Sigmoid colon (tissue), 7 donors: ENCODE results near the gene RBM33. TPM values are rescaled to one million over a fixed set of nuclear protein-coding genes. Genes with fewer than 3 reads are reported as not detected.
A peak's percentile ranks its signal among the peaks of the same experiment; 100 is the strongest.
"Not testable (repeated sequence)": the region's sequence is repeated elsewhere in the genome, so short reads cannot be mapped to it uniquely, and the experiment has no call there.

Source experiments
- DNase-seq: peaks from one replicate; pipeline ENCODE4 v3.0.0-alpha.2; 2019
- H3K27ac ChIP-seq, 4 donors: fragments of 200-600 bp; sonication (generic); one replicate each; pipeline ENCODE4 v1.5.1; 2016 to 2019; ENCODE audit warnings: mild to moderate bottlenecking in 1 of 4
- H3K27me3 ChIP-seq, 3 donors: fragments of 200-600 bp; sonication (generic); one replicate each; pipeline ENCODE4 v1.5.1; 2019; ENCODE audit warnings: mild to moderate bottlenecking in 1 of 3
- H3K36me3 ChIP-seq, 4 donors: fragments of 200-600 bp; sonication (generic); one replicate each; pipeline ENCODE4 v1.5.1; 2016 to 2019
- H3K4me1 ChIP-seq, 4 donors: fragments of 200-600 bp; sonication (generic); one replicate each; pipeline ENCODE4 v1.5.1; 2017 to 2019
- H3K4me3 ChIP-seq, 4 donors: fragments of 200-600 bp; sonication (generic); one replicate each; pipeline ENCODE4 v1.5.1; 2017 to 2019; ENCODE audit warnings: mild to moderate bottlenecking in 2 of 4, moderate library complexity in 1 of 4
- H3K9me3 ChIP-seq, 4 donors: fragments of 200-600 bp in 3 of 4; sonication (generic) in 3 of 4; one replicate each; pipeline versions ENCODE4 v1.5.1 to v1.6.1; 2013 to 2019
- EP300 ChIP-seq, 4 donors: sonication (generic); formaldehyde crosslinking; IDR thresholded peaks; one replicate each; pipeline ENCODE4 v1.6.1; 2017; ENCODE audit warnings: antibody characterized with exemption in 4 of 4
- POLR2A ChIP-seq, 2 donors: fragments of 450-650 bp; IDR thresholded peaks; one replicate each; pipeline ENCODE4 v1.6.1; 2016; ENCODE audit warnings: antibody characterized with exemption in 2 of 2, mild to moderate bottlenecking in 2 of 2, moderate library complexity in 2 of 2
- POLR2AphosphoS5 ChIP-seq, 4 donors: sonication (generic); formaldehyde crosslinking; IDR thresholded peaks; one replicate each; pipeline ENCODE4 v1.6.1; 2017; ENCODE audit warnings: antibody characterized with exemption in 4 of 4
- WGBS, 2 donors: extraction: QIAGEN DNeasy Blood & Tissue Kit; methylation state at CpG; one replicate each; pipeline ENCODE4 v1.1.7; 2013; 5-methylcytosine and 5-hydroxymethylcytosine counted together
- intact Hi-C: fragments of 100-400 bp; cut with DNase I; formaldehyde crosslinking; loops from one replicate; pipeline ENCODE4 v1.15.1; 2023
- polyA plus RNA-seq, 3 donors: library from polyadenylated mRNA; stranded (reverse); fragments of 200-250 nt; gene quantifications; one replicate each; pipeline ENCODE4 v1.2.3, GENCODE V29; 2013
- total RNA-seq, 4 donors: library from RNA; depleted of rRNA; stranded (reverse); fragments of >200 nt; gene quantifications; one replicate each; pipeline ENCODE4 v1.1.0, GENCODE V29; 2016
- TF ChIP-seq, protein P1 (sequence below), 4 experiments: fragments of 450-650 bp in 3 of 4; fragments of 200-600 bp in 1 of 4; IDR thresholded peaks; one replicate each; pipeline ENCODE4 v1.5.1; 2016 to 2019; ENCODE audit warnings: antibody characterized with exemption in 4 of 4, mild to moderate bottlenecking in 3 of 4, moderate library complexity in 2 of 4
- donor health status: healthy with polysubstance abuse.
- donor health status: Bipolar disorder and iron deficiency.
- donor health status: healthy.

Gene RBM33
- total and polyA plus RNA-seq, 7 donors, result 3.6 to 60.4 (median 30.8) TPM

DNA sequence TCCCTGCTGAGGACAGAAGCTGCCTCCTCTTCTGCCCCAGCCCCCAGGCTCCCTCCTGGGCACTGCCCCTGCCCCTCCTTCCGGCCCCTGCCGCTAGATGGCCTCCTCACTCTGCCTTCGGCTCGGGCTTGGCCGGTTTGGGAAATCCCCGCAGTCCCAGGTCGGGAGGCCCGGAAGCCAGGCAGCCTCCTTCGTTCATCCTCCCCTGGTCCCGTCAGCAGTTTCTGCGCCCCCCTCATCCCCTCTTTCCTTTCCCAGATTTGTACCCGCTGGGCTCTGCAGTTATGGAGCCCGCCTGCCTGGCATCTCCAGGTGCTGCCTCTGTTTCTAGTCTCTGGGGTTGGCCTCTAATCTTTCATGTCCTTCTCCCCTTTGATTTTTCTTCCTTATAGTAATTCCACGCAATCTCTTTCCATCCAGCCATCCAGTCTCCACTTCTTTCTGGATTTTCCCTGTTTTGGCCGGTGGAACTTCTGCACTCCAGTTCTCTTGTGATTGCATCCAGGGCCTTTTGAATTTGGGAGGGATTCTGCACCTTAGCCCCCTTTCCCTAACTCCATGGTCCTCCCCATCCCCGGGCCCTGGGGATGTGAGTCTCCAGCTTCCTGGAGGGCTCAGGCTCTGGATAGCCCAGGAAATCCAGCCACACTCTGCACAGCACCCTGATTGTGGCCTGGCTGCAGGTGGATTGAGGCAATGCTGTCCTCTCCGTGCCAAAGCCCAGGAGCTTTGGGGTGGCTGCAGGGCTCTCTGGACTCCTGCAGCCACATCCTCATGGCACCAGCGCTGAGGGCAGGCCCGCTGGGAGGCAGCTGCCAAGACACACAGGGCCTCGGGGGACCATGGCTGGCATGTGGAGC is 171.1 kb downstream of the RBM33 start:
- peaks cover 14 to 97% (median 48%) of the 10 kb centered on the region in 3 donors for H3K27me3 ChIP-seq
- WGBS, 2 donors, result 31 to 35% methylated on average over 20 of the region's 20 CpGs
- no peaks in the 10 kb centered on the region for H3K36me3 ChIP-seq
- H3K4me3 ChIP-seq, result no peak overlapping the region
- no peak overlapping the region for H3K27ac ChIP-seq
- intact Hi-C loops, result loop anchor here (5.0 kb wide), 1 partner anchor 622 kb away; no protein-coding TSS in a partner anchor
- H3K4me1 ChIP-seq, result peaks cover 0 to 10% (median 7%) of the 10 kb centered on the region in 4 donors
- H3K9me3 ChIP-seq, result no peaks in the 10 kb centered on the region
- no peak for DNase-seq
- TF ChIP-seq POLR2AphosphoS5 (IDR thresholded peaks at IDR 0.05) (no peak), EP300 (IDR thresholded peaks at IDR 0.05) (no peak), POLR2A (IDR thresholded peaks at IDR 0.05) (no peak)
- TF ChIP-seq, protein P1, sequence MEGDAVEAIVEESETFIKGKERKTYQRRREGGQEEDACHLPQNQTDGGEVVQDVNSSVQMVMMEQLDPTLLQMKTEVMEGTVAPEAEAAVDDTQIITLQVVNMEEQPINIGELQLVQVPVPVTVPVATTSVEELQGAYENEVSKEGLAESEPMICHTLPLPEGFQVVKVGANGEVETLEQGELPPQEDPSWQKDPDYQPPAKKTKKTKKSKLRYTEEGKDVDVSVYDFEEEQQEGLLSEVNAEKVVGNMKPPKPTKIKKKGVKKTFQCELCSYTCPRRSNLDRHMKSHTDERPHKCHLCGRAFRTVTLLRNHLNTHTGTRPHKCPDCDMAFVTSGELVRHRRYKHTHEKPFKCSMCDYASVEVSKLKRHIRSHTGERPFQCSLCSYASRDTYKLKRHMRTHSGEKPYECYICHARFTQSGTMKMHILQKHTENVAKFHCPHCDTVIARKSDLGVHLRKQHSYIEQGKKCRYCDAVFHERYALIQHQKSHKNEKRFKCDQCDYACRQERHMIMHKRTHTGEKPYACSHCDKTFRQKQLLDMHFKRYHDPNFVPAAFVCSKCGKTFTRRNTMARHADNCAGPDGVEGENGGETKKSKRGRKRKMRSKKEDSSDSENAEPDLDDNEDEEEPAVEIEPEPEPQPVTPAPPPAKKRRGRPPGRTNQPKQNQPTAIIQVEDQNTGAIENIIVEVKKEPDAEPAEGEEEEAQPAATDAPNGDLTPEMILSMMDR (IDR thresholded peaks at IDR 0.05), result peak in 2 of 4 experiments; percentile 24

DNA sequence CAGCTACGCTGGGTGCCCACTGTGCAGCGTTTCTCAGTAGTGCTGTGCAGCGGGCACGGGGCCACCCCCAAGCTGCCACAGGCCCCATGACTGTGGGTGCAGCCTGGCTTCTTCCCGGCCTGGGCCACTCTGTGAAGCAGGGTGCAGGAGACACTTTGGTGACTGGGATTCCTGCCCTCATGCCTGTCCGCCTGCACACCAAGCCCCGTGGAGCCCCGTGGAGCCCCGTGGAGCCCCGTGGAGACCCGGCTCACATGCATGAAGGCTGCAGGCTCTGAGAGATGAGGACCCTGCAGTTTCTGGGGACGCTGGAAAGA is 171.7 kb downstream of the RBM33 start:
- 91 to 93% methylated on average over 12 of the region's 12 CpGs for WGBS, 2 donors

DNA sequence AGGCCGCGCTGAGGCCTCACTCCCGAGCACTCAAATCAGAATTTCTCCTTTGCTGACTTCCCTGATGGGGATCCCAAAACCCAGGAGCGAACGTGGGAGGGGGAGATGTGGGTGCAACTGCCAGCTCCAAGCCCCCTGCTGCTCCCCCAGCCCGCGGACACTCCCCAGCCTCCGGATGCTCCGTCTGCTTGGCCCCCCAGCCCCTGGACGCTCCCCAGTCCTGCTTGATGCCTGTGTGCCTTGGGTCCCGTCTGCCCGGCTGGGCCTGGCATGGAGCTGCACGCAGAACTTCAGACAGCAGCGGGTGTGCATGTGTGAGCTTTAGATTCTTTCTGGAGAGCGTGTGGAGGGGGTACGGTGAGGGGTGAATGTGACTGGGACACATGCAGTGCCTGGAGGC is 172.5 kb downstream of the RBM33 start:
- Histone ChIP-seq H3K4me1 (peaks cover 0 to 3% (median 3%) of the 10 kb centered on the region in 4 donors), H3K36me3 (no peaks in the 10 kb centered on the region), H3K4me3 (no peak overlapping the region), H3K9me3 (no peaks in the 10 kb centered on the region), H3K27me3 (peaks cover 3 to 92% (median 35%) of the 10 kb centered on the region in 3 donors), H3K27ac (no peak overlapping the region)
- WGBS, 2 donors, result 94 to 97% methylated on average over 16 of the region's 16 CpGs
- TF ChIP-seq POLR2A (IDR thresholded peaks at IDR 0.05), result no peak
- no peak for TF ChIP-seq POLR2AphosphoS5 (IDR thresholded peaks at IDR 0.05)
- TF ChIP-seq, protein P1 (IDR thresholded peaks at IDR 0.05), result no peak
- no peak for TF ChIP-seq EP300 (IDR thresholded peaks at IDR 0.05)
- intact Hi-C loops, result loop anchor here (5.0 kb wide), 1 partner anchor 620 kb away; no protein-coding TSS in a partner anchor
- DNase-seq, result no peak

More for the DNA sequence above, 171.7 kb downstream of the RBM33 start:
- no peak overlapping the region for H3K4me3 ChIP-seq
- intact Hi-C loops, result loop anchor here (5.0 kb wide), 1 partner anchor 621 kb away; no protein-coding TSS in a partner anchor
- TF ChIP-seq POLR2AphosphoS5 (IDR thresholded peaks at IDR 0.05) (no peak), EP300 (IDR thresholded peaks at IDR 0.05) (no peak), POLR2A (IDR thresholded peaks at IDR 0.05) (no peak)
- TF ChIP-seq, protein P1 (IDR thresholded peaks at IDR 0.05), result no peak
- peaks cover 8 to 93% (median 43%) of the 10 kb centered on the region in 3 donors for H3K27me3 ChIP-seq
- peaks cover 0 to 8% (median 6%) of the 10 kb centered on the region in 4 donors for H3K4me1 ChIP-seq
- H3K36me3 ChIP-seq, result no peaks in the 10 kb centered on the region
- no peak for DNase-seq
- H3K27ac ChIP-seq, result no peak overlapping the region
- no peaks in the 10 kb centered on the region for H3K9me3 ChIP-seq

DNA sequence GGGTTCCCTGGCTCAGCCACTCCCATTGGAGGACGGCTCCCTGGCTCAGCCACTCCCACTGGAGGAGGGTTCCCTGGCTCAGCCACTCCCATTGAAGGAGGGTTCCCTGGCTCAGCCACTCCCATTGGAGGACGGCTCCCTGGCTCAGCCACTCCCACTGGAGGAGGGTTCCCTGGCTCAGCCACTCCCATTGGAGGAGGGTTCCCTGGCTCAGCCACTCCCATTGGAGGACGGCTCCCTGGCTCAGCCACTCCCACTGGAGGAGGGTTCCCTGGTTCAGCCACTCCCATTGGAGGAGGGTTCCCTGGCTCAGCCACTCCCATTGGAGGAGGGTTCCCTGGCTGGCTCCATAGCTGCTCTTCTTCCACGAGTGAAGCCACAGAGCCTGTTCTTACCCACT is 173.1 kb downstream of the RBM33 start:
- not testable (repeated sequence) for DNase-seq, H3K36me3 ChIP-seq, H3K4me3 ChIP-seq, H3K27ac ChIP-seq, H3K4me1 ChIP-seq, H3K9me3 ChIP-seq
- peaks cover 3 to 86% (median 32%) of the 10 kb centered on the region in 3 donors for H3K27me3 ChIP-seq
- intact Hi-C loops, result loop anchor here (5.0 kb wide), 1 partner anchor 620 kb away; no protein-coding TSS in a partner anchor
- WGBS, 2 donors, result 64 to 73% methylated on average over 3 to 4 of the region's 4 CpGs

DNA sequence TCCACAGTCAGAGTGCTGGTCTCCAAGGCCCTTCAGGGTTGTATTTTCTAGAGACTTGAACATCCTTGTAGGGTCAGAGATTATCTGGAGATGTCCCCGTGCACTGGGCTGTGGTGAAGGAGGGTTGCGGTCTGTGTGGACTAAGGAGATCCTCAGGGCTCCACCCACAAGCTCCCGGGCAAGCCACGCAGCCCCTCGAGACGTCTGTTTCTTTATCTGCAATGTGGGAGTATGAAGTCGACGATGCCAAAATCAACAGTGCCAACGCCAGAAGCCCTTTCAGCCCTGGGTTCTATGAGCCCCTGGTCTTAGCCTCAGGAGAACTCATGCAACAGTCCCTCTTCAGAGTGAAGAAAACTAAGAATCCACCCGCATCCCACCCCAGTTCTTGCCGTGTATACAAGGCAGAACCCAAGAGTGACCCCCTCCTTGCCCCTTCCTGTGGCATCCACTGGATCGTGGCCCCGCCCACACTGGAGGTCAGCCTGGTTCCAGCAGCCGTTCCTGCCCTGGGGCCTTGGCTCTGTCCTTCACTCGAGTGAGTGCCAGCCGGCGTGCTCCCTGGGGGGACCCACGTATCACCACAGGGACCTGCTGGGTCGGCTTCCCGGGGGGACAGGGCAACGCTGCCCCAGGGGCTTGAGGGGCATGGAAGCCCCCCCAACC is 173.8 kb downstream of the RBM33 start:
- no peaks in the 10 kb centered on the region for H3K9me3 ChIP-seq
- no peak overlapping the region for H3K4me3 ChIP-seq
- no peaks in the 10 kb centered on the region for H3K36me3 ChIP-seq
- intact Hi-C loops, result loop anchor here (5.0 kb wide), 1 partner anchor 619 kb away; no protein-coding TSS in a partner anchor
- peaks cover 3 to 79% (median 24%) of the 10 kb centered on the region in 3 donors for H3K27me3 ChIP-seq
- WGBS, 2 donors, result 70 to 81% methylated on average over 21 of the region's 21 CpGs
- DNase-seq, result no peak
- no peaks in the 10 kb centered on the region for H3K4me1 ChIP-seq
- H3K27ac ChIP-seq, result no peak overlapping the region
- no peak for TF ChIP-seq POLR2A (IDR thresholded peaks at IDR 0.05)
- no peak for TF ChIP-seq EP300 (IDR thresholded peaks at IDR 0.05)
- TF ChIP-seq, protein P1 (IDR thresholded peaks at IDR 0.05), result no peak
- no peak for TF ChIP-seq POLR2AphosphoS5 (IDR thresholded peaks at IDR 0.05)
